SK-N-SH (cell line): ENCODE data around the gene TAS1R1.

Experiments used
- CTCF ChIP-seq: fragments of 200-600 bp; sonication (generic); IDR thresholded peaks from 2 replicates; pipeline ENCODE4 v1.6.1; 2017; ENCODE audit warnings: antibody characterized with exemption, mild to moderate bottlenecking, moderate library complexity
- EZH2phosphoT487 ChIP-seq: fragments of 200-600 bp; sonication (generic); IDR thresholded peaks from 2 replicates; pipeline ENCODE4 v1.6.1; 2017; ENCODE audit warnings: low read depth, mixed run types, mild to moderate bottlenecking, antibody characterized with exemption, moderate library complexity, borderline replicate concordance
- NFIC ChIP-seq: IDR thresholded peaks from 2 replicates; pipeline ENCODE4 v1.4.0; 2012; ENCODE audit warnings: borderline replicate concordance
- YY1 ChIP-seq: IDR thresholded peaks from 2 replicates; pipeline ENCODE4 v1.4.0; 2012; ENCODE audit warnings: low read depth, mild to moderate bottlenecking
- ZBTB33 ChIP-seq: IDR thresholded peaks from 2 replicates; pipeline ENCODE4 v1.4.0; 2012; ENCODE audit warnings: low read depth, borderline replicate concordance

- TF ChIP-seq NFIC, result no peak
- TF ChIP-seq CTCF, result no peak
- TF ChIP-seq EZH2phosphoT487, result no peak
- no peak for TF ChIP-seq ZBTB33
- TF ChIP-seq YY1, result no peak
Measured at GRCh38 chr1:6599141-6599975, 44.3 kb downstream of the TAS1R1 start.
